ENCODE results near the gene RITA1. TPM values are rescaled to one million over a fixed set of nuclear protein-coding genes. Genes with fewer than 3 reads are reported as not detected.
A peak's percentile ranks its signal among the peaks of the same experiment; 100 is the strongest.

Gene RITA1
- total and polyA plus RNA-seq, 10 of the 15 experiments (the other 5 are each of a cell fraction or from before 2014, with no cell fraction given), result 2.3 to 39.9 (median 24.8) TPM

DNA sequence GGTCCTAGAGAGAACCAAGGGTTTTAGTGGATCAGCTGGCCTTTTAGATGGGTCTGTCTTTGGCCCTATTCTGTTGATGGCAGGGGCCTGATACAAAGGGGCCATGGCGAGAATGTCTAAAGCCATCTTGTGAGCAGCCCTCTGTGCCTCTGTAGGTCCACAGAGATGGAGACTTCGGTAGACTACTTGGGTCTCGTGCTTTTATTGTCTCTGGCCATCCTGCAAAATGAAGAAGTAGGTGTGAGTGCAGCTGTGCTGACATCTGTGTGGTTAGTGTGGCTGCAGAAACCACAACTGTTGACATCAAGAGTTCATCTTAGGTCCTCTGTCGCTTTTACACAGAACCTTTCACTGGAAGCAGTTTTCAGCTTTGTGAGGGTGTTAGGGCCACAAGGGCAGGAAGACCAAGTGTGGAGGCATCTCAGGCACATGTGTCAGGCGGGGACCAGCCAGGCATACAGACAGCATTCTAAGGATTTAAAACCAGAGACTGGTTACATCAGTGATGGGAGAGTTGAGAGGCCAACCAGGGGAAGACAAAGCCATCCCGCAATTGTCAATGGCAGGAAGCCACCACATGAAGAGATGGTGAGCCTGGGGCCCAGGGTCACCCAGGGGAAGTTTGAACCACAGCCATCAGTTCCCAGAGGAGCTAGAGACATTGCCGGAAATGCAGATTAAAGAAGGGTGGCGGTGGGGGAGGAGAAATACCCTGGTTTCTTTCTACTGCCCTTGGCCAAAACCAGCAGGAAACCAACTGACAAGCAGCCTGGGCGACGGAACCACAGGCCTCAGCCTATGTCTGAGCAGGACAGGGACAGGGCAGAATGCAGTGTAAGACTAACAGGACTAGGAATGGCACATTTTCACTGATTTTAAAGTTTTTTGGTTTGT, 22.8 kb downstream of the RITA1 start (continued):
- TF ChIP-seq, protein P1, sequence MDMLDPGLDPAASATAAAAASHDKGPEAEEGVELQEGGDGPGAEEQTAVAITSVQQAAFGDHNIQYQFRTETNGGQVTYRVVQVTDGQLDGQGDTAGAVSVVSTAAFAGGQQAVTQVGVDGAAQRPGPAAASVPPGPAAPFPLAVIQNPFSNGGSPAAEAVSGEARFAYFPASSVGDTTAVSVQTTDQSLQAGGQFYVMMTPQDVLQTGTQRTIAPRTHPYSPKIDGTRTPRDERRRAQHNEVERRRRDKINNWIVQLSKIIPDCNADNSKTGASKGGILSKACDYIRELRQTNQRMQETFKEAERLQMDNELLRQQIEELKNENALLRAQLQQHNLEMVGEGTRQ (IDR thresholded peaks at IDR 0.05; ENCODE audit: borderline replicate concordance, low read depth, low read length), result no peak
- peak; percentile 97 for TF ChIP-seq ZNF687 (IDR thresholded peaks at IDR 0.05)
- TF ChIP-seq, protein P2, sequence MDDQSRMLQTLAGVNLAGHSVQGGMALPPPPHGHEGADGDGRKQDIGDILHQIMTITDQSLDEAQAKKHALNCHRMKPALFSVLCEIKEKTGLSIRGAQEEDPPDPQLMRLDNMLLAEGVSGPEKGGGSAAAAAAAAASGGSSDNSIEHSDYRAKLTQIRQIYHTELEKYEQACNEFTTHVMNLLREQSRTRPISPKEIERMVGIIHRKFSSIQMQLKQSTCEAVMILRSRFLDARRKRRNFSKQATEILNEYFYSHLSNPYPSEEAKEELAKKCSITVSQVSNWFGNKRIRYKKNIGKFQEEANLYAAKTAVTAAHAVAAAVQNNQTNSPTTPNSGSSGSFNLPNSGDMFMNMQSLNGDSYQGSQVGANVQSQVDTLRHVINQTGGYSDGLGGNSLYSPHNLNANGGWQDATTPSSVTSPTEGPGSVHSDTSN (IDR thresholded peaks at IDR 0.05; ENCODE audit: insufficient replicate concordance, low read depth, low read length), result peak; percentile 63
- no peak for TF ChIP-seq KAT2A (conservative IDR thresholded peaks at IDR 0.05; ENCODE audit: control insufficient read depth, low read depth, low read length)
- TF ChIP-seq FOXK2 (IDR thresholded peaks at IDR 0.05), result no peak; the same call in 1 of the 2 replicates
- TF ChIP-seq ZNF24 (IDR thresholded peaks at IDR 0.05), result peak; percentile 61; the same call in 1 of the 2 replicates
- TF ChIP-seq ZBTB33 (IDR thresholded peaks at IDR 0.05), result peak; percentile 73; the same call in 1 of the 2 replicates
- TF ChIP-seq CREB1 (IDR thresholded peaks at IDR 0.05; ENCODE audit: low read depth), result peak; percentile 72
- peak; percentile 17; the same call in 1 of the 2 replicates for TF ChIP-seq RAD21 (IDR thresholded peaks at IDR 0.05; ENCODE audit: insufficient read depth, low read depth, low read length)
- peak; percentile 45; the same call in 1 of the 2 replicates for TF ChIP-seq MYB (IDR thresholded peaks at IDR 0.05; ENCODE audit: borderline replicate concordance, low read depth, low read length)
- peak in 1 of 2 experiments; percentile 90; a peak in 1 of 4 replicates for TF ChIP-seq ETV6 (conservative IDR thresholded peaks at IDR 0.05 in 1 of 2, IDR thresholded peaks at IDR 0.05 in 1 of 2; ENCODE audit: borderline replicate concordance in 1 of 2, low read depth in 1 of 2)
- TF ChIP-seq BCL11A (IDR thresholded peaks at IDR 0.05; ENCODE audit: low read depth, low read length), result peak; percentile 90
- TF ChIP-seq TCF12 (IDR thresholded peaks at IDR 0.05; ENCODE audit: low read depth, low read length), result peak; percentile 99
- TF ChIP-seq, protein P3, sequence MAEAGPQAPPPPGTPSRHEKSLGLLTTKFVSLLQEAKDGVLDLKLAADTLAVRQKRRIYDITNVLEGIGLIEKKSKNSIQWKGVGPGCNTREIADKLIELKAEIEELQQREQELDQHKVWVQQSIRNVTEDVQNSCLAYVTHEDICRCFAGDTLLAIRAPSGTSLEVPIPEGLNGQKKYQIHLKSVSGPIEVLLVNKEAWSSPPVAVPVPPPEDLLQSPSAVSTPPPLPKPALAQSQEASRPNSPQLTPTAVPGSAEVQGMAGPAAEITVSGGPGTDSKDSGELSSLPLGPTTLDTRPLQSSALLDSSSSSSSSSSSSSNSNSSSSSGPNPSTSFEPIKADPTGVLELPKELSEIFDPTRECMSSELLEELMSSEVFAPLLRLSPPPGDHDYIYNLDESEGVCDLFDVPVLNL (IDR thresholded peaks at IDR 0.05; ENCODE audit: low read depth, low read length), result no peak
- peak; percentile 79 for TF ChIP-seq RELA (IDR thresholded peaks at IDR 0.05; ENCODE audit: borderline replicate concordance, partially characterized antibody)
